MM.1S (cell line): Measurements from ENCODE around the gene NASP.

ENCODE experiments used
- EZH2 ChIP-seq: fragments of 300-600 bp; sonication (generic); optimal IDR thresholded peaks from 2 replicates; pipeline ENCODE3; 2017; ENCODE audit warnings: low read depth, mild to moderate bottlenecking, antibody characterized with exemption, low read length, mixed read lengths
- EZH2phosphoT487 ChIP-seq: fragments of 300-600 bp; sonication (generic); IDR thresholded peaks from 2 replicates; pipeline ENCODE4 v1.6.1; 2018; ENCODE audit warnings: antibody characterized with exemption, low read length
- TF ChIP-seq, protein P1 (sequence below): fragments of 300-600 bp; sonication (generic); IDR thresholded peaks from 2 replicates; pipeline ENCODE4 v1.5.1; 2016; ENCODE audit warnings: antibody characterized with exemption, low read length, mixed read lengths

DNA sequence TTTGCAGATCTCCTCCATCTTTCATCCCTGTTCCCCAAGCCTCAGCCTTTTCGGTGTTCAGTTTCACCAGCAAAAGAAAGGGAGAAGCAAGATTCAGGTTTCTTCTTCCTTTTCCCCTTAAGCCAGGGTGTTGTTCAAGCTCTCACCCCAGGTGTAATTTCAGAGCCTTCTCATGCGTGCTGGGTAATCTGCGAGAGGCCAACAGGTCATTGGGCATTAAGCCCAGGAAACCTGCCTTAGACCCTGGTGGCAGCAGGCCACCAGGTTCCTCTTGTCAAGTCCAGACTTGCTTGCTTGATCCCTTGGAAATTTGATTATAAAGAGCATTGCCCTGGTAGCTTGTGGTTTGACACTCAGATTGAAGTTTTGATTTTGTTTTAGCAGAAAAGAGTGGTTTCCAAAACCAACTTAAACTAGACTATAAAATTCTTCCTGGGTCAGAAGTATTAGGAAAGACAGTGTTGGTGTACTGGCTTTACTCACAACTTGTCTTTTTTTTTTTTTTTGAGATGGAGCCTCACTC, 26.4 kb upstream of the NASP start:
- TF ChIP-seq, protein P1, sequence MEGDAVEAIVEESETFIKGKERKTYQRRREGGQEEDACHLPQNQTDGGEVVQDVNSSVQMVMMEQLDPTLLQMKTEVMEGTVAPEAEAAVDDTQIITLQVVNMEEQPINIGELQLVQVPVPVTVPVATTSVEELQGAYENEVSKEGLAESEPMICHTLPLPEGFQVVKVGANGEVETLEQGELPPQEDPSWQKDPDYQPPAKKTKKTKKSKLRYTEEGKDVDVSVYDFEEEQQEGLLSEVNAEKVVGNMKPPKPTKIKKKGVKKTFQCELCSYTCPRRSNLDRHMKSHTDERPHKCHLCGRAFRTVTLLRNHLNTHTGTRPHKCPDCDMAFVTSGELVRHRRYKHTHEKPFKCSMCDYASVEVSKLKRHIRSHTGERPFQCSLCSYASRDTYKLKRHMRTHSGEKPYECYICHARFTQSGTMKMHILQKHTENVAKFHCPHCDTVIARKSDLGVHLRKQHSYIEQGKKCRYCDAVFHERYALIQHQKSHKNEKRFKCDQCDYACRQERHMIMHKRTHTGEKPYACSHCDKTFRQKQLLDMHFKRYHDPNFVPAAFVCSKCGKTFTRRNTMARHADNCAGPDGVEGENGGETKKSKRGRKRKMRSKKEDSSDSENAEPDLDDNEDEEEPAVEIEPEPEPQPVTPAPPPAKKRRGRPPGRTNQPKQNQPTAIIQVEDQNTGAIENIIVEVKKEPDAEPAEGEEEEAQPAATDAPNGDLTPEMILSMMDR, result no peak
- no peak for TF ChIP-seq EZH2
- TF ChIP-seq EZH2phosphoT487, result no peak
